ENCODE measurements around the gene VPS4A.

DNA sequence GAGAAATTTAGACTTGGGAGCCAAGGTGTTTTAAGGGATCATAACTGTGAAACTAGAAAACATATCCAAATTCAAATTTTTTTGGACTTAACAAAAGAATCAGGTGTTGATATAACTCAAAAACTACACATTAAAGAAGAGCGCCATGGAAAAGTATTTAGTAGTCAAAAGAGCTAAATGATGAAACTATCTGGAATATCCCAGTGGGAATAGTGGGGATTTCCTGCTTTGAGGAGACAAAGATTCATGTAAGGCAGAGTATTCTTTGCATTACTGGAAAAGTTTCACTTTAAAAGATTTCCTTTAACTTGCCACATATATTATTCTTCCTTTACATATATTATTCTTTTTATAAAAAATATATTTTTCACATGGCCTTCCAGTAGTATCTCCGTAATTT lies 40.3 kb upstream of the VPS4A start:
- TF ChIP-seq FOXA1 (IDR thresholded peaks at IDR 0.05) (no peak), FOXM1 (IDR thresholded peaks at IDR 0.05; ENCODE audit: borderline replicate concordance) (no peak), NFRKB (IDR thresholded peaks at IDR 0.05) (no peak), TARDBP (IDR thresholded peaks at IDR 0.05) (no peak), FOXK2 (IDR thresholded peaks at IDR 0.05) (no peak), SP1 (IDR thresholded peaks at IDR 0.05) (no peak), SUZ12 (IDR thresholded peaks at IDR 0.05) (no peak), ZNF384 (IDR thresholded peaks at IDR 0.05) (no peak)
- TF ChIP-seq, protein P1, sequence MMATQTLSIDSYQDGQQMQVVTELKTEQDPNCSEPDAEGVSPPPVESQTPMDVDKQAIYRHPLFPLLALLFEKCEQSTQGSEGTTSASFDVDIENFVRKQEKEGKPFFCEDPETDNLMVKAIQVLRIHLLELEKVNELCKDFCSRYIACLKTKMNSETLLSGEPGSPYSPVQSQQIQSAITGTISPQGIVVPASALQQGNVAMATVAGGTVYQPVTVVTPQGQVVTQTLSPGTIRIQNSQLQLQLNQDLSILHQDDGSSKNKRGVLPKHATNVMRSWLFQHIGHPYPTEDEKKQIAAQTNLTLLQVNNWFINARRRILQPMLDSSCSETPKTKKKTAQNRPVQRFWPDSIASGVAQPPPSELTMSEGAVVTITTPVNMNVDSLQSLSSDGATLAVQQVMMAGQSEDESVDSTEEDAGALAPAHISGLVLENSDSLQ (IDR thresholded peaks at IDR 0.05), result no peak

Data from HEK293T (cell line).